OCI-LY3 (cell line): ENCODE measurements around the gene HAVCR2.

Source experiments
- H2AFZ ChIP-seq: fragments of 200-600, 300-600 bp; shearing (Covaris generic); 2 replicates; pipeline ENCODE4 v1.6.0; 2014; ENCODE audit warnings: antibody characterized with exemption, low read depth, low read length
- H3K27ac ChIP-seq: fragments of 200-600, 300-600 bp; sonication (generic); 2 replicates; pipeline ENCODE4 v1.5.1; 2014; ENCODE audit warnings: mild to moderate bottlenecking, low read length, moderate library complexity, mixed read lengths
- H3K27me3 ChIP-seq: fragments of 200-600, 300-600 bp; sonication (generic); 2 replicates; pipeline ENCODE4 v1.6.1; 2014; ENCODE audit warnings: low read depth, low read length, mixed read lengths
- H3K36me3 ChIP-seq: fragments of 200-600, 300-600 bp; sonication (generic); replicated peaks from 2 replicates; pipeline ENCODE3; 2014; ENCODE audit warnings: low read depth, low read length, mixed read lengths
- H3K4me1 ChIP-seq: fragments of 300-600, 200-600 bp; sonication (generic); 2 replicates; pipeline ENCODE4 v1.6.1; 2014; ENCODE audit warnings: low read length, mixed read lengths
- H3K4me2 ChIP-seq: fragments of 200-600, 300-600 bp; sonication (generic); 2 replicates; pipeline ENCODE4 v1.6.1; 2014; ENCODE audit warnings: low read length, mixed read lengths
- H3K4me3 ChIP-seq: fragments of 300-600, 200-600 bp; sonication (generic); 2 replicates; pipeline ENCODE4 v1.5.1; 2014; ENCODE audit warnings: antibody characterized with exemption, mild to moderate bottlenecking, low read length, moderate library complexity
- H3K79me2 ChIP-seq: fragments of 300-600, 200-600 bp; shearing (Covaris generic); 2 replicates; pipeline ENCODE4 v1.6.1; 2014; ENCODE audit warnings: mild to moderate bottlenecking, low read length, mixed read lengths
- H3K9ac ChIP-seq: fragments of 300-600, 200-600 bp; shearing (Covaris generic); 2 replicates; pipeline ENCODE4 v1.6.0; 2014; ENCODE audit warnings: mild to moderate bottlenecking, low read length, moderate library complexity
- H3K9me3 ChIP-seq: fragments of 200-600, 300-600 bp; shearing (Covaris generic); 2 replicates; pipeline ENCODE4 v1.6.1; 2014; ENCODE audit warnings: low read length, mixed read lengths; ENCODE audit not compliant: insufficient read depth
- H4K20me1 ChIP-seq: fragments of 200-600, 300-600 bp; sonication (generic); 2 replicates; pipeline ENCODE4 v1.6.1; 2016; ENCODE audit warnings: low read length, mixed read lengths; ENCODE audit not compliant: insufficient read depth
- EZH2phosphoT487 ChIP-seq: fragments of 200-600 bp; shearing (Covaris generic); IDR thresholded peaks from 2 replicates; pipeline ENCODE4 v1.6.1; 2018; ENCODE audit warnings: antibody characterized with exemption, mixed run types, low read depth
- TF ChIP-seq, protein P1 (sequence below): fragments of 200-600, 300-600 bp; sonication (generic); IDR thresholded peaks from 2 replicates; pipeline ENCODE4 v1.5.1; 2014; ENCODE audit warnings: antibody characterized with exemption, low read length, low read depth

The HAVCR2 gene

DNA sequence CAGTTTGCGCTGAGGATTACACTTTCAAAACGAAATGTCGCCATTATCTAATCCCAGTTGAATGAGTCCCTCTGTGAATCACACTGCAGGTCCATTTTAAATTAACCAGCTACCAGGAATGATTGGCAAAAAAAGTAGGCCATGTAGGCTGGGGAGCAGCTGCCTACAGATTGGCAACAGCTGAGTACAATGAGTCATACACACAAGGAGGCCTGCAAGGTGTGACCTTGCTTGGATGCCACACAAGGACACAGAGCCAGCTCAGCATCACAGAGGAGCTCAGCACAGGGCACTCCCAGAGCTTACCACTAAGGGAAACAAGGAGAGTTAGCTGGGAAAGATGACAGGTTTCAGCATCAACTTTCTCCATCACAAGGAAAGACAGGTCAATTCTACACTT is 62.8 kb downstream of the HAVCR2 start:
- Histone ChIP-seq H3K9ac (no peak overlapping the region), H3K4me2 (no peak overlapping the region), H4K20me1 (no peaks in the 10 kb centered on the region), H3K27ac (no peak overlapping the region), H3K36me3 (no peaks in the 10 kb centered on the region), H3K9me3 (no peaks in the 10 kb centered on the region), H2AFZ (no peak overlapping the region), H3K27me3 (no peaks in the 10 kb centered on the region), H3K4me3 (no peak overlapping the region), H3K79me2 (no peaks in the 10 kb centered on the region), H3K4me1 (no peaks in the 10 kb centered on the region)
- no peak for TF ChIP-seq EZH2phosphoT487
- TF ChIP-seq, protein P1, sequence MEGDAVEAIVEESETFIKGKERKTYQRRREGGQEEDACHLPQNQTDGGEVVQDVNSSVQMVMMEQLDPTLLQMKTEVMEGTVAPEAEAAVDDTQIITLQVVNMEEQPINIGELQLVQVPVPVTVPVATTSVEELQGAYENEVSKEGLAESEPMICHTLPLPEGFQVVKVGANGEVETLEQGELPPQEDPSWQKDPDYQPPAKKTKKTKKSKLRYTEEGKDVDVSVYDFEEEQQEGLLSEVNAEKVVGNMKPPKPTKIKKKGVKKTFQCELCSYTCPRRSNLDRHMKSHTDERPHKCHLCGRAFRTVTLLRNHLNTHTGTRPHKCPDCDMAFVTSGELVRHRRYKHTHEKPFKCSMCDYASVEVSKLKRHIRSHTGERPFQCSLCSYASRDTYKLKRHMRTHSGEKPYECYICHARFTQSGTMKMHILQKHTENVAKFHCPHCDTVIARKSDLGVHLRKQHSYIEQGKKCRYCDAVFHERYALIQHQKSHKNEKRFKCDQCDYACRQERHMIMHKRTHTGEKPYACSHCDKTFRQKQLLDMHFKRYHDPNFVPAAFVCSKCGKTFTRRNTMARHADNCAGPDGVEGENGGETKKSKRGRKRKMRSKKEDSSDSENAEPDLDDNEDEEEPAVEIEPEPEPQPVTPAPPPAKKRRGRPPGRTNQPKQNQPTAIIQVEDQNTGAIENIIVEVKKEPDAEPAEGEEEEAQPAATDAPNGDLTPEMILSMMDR, result no peak

DNA sequence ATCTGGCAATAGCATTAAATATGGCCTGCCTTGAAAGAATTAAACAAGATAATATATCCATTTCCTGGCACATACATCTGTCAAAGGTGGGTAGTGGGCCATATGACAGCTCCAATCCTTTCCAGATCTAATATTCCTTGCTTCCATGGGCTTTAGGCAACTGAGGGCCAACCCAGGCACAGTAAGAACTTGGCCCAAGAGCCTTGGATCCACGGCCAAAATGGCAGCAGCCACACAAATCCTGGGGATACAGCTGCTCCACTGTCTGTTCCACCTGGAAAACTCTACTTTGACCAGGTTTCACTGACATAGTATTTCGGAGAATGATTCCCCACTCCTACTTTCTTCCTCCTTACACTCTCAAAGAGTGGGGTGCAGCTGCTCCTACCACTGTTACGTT is 63.2 kb downstream of the HAVCR2 start:
- Histone ChIP-seq H3K4me1 (no peaks in the 10 kb centered on the region), H3K79me2 (no peaks in the 10 kb centered on the region), H4K20me1 (no peaks in the 10 kb centered on the region), H3K9me3 (no peaks in the 10 kb centered on the region), H3K27me3 (no peaks in the 10 kb centered on the region), H3K4me2 (no peak overlapping the region), H2AFZ (no peak overlapping the region), H3K36me3 (no peaks in the 10 kb centered on the region), H3K4me3 (no peak overlapping the region), H3K9ac (no peak overlapping the region), H3K27ac (no peak overlapping the region)
- TF ChIP-seq, protein P1, result no peak

DNA sequence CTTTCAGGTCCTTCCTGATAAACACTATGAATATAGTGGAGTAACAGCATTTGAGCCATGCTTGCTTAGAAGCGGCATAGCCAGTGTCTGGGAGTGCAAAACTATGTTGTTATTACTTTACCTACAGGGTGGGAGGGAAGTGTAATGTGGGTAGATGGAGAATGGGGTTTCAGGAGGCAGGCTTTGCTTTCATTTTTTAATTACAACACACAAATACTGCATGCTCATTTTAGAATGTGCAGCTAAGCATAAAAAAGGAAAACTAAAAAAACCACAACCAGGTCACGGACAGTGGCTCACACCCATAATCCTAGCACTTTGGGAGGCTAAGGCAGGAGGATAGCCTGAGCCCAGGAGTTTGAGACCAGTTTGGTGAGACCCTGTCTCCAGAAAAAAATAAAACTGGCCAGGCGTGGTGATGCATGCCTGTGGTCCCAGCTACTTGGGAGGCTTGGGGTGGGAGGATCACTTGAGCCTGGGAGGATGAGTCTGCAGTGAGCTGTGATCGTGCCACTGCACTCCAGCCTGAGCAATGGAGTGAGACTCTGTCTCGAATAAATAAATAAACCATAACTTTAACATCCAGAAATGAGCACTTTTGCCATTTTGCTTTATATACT is 70.2 kb downstream of the HAVCR2 start:
- H3K4me3 ChIP-seq, result no peak overlapping the region
- H3K9ac ChIP-seq, result no peak overlapping the region
- H3K9me3 ChIP-seq, result no peaks in the 10 kb centered on the region
- no peak overlapping the region for H3K4me2 ChIP-seq
- H3K36me3 ChIP-seq, result no peaks in the 10 kb centered on the region
- no peaks in the 10 kb centered on the region for H3K4me1 ChIP-seq
- no peaks in the 10 kb centered on the region for H3K27me3 ChIP-seq
- no peak for TF ChIP-seq EZH2phosphoT487
- TF ChIP-seq, protein P1, result no peak
- H3K79me2 ChIP-seq, result no peaks in the 10 kb centered on the region
- no peaks in the 10 kb centered on the region for H4K20me1 ChIP-seq
- no peak overlapping the region for H2AFZ ChIP-seq
- no peak overlapping the region for H3K27ac ChIP-seq
